ENCODE measurements around the gene FXYD3.

FXYD3 gene

GRCh38 chr19:35109395-35110112, 6.1 kb upstream of the FXYD3 start:
- TF ChIP-seq CTCF (IDR thresholded peaks at IDR 0.05) = no peak
- DNase-seq = peak; percentile 25
- Mint-ChIP-seq H3K36me3 (ENCODE audit: low read depth) (no peaks in the 10 kb centered on the region), H3K4me1 (peaks cover 36% of the 10 kb centered on the region), H3K27me3 (ENCODE audit: low read depth, poor library complexity) (no peaks in the 10 kb centered on the region), H3K4me3 (peak overlapping the region; percentile 32), H3K9me3 (peaks cover 9% of the 10 kb centered on the region), H3K27ac (peak overlapping the region; percentile 94)

GRCh38 chr19:35110974-35111373, 4.6 kb upstream of the FXYD3 start:
- peaks cover under 1% of the 10 kb centered on the region for H3K27me3 Mint-ChIP-seq (ENCODE audit: low read depth, poor library complexity)
- peaks cover 9% of the 10 kb centered on the region for H3K9me3 Mint-ChIP-seq
- TF ChIP-seq CTCF (IDR thresholded peaks at IDR 0.05) = no peak
- no peaks in the 10 kb centered on the region for H3K36me3 Mint-ChIP-seq (ENCODE audit: low read depth)
- peaks cover 50% of the 10 kb centered on the region for H3K4me1 Mint-ChIP-seq
- H3K27ac Mint-ChIP-seq = no peak overlapping the region
- DNase-seq = no peak
- no peak overlapping the region for H3K4me3 Mint-ChIP-seq

- Mint-ChIP-seq H3K4me3 (no peak overlapping the region), H3K27me3 (ENCODE audit: low read depth, poor library complexity) (peaks cover 7% of the 10 kb centered on the region), H3K27ac (no peak overlapping the region), H3K9me3 (no peaks in the 10 kb centered on the region), H3K4me1 (peaks cover 64% of the 10 kb centered on the region), H3K36me3 (ENCODE audit: low read depth) (no peaks in the 10 kb centered on the region)
- DNase-seq = no peak
- TF ChIP-seq CTCF (IDR thresholded peaks at IDR 0.05) = no peak
These were observed 2.5 kb upstream of the FXYD3 start for GRCh38 chr19:35112995-35113688.

- DNase-seq = peak; percentile 94
- Mint-ChIP-seq H3K27ac (no peak overlapping the region), H3K36me3 (ENCODE audit: low read depth) (no peaks in the 10 kb centered on the region), H3K4me1 (peaks cover 55% of the 10 kb centered on the region), H3K9me3 (no peaks in the 10 kb centered on the region), H3K27me3 (ENCODE audit: low read depth, poor library complexity) (peaks cover 7% of the 10 kb centered on the region), H3K4me3 (peak overlapping the region; percentile 71)
- peak; percentile 96 for TF ChIP-seq CTCF (IDR thresholded peaks at IDR 0.05)
These were observed 1.1 kb upstream of the FXYD3 start for GRCh38 chr19:35114353-35115176.

GRCh38 chr19:35116072-35116801, 614 bp downstream of the FXYD3 start:
- H3K36me3 Mint-ChIP-seq (ENCODE audit: low read depth) = no peaks in the 10 kb centered on the region

More at GRCh38 chr19:35116072-35116801, 614 bp downstream of the FXYD3 start:
- Mint-ChIP-seq H3K4me1 (peaks cover 43% of the 10 kb centered on the region), H3K9me3 (no peaks in the 10 kb centered on the region), H3K27me3 (ENCODE audit: low read depth, poor library complexity) (peaks cover 7% of the 10 kb centered on the region), H3K4me3 (no peak overlapping the region), H3K27ac (peak overlapping the region; percentile 27)
- no peak for TF ChIP-seq CTCF (IDR thresholded peaks at IDR 0.05)
- DNase-seq = no peak
